Liver (tissue), 9 donors: ENCODE data around the gene SNAI3. TPM values are rescaled to one million over a fixed set of nuclear protein-coding genes. Genes with fewer than 3 reads are reported as not detected.

Source experiments
- DNase-seq: peaks from one replicate; pipeline ENCODE4 v3.0.0-alpha.2; 2017; ENCODE audit warnings: low spot score
- H3K27ac ChIP-seq, 2 donors: one replicate each; pipeline ENCODE4 v1.7.0; 2013; ENCODE audit warnings: inconsistent platforms in 2 of 2, low read length in 2 of 2, control low read depth in 1 of 2, low read depth in 1 of 2, mild to moderate bottlenecking in 1 of 2
- H3K27me3 ChIP-seq, 4 donors: one replicate each; pipeline versions ENCODE4 v1.6.1 to v1.7.0; 2013; ENCODE audit warnings: low read length in 3 of 4, inconsistent platforms in 1 of 4, mild to moderate bottlenecking in 1 of 4, moderate library complexity in 1 of 4; ENCODE audit not compliant: control insufficient read depth in 4 of 4, insufficient read depth in 4 of 4
- H3K36me3 ChIP-seq, 4 donors: one replicate each; pipeline versions ENCODE4 v1.6.1 to v1.7.0; 2013; ENCODE audit warnings: low read length in 3 of 4, mild to moderate bottlenecking in 3 of 4, low read depth in 1 of 4, moderate library complexity in 1 of 4; ENCODE audit not compliant: control insufficient read depth in 4 of 4, insufficient read depth in 3 of 4
- H3K4me1 ChIP-seq, 4 donors: one replicate each; pipeline versions ENCODE4 v1.6.1 to v1.7.0; 2013; ENCODE audit warnings: low read length in 3 of 4, mild to moderate bottlenecking in 3 of 4, moderate library complexity in 1 of 4; ENCODE audit not compliant: control insufficient read depth in 4 of 4, insufficient read depth in 4 of 4
- H3K4me3 ChIP-seq, 3 donors: one replicate each; pipeline versions ENCODE4 v1.6.1 to v1.7.0; 2013; ENCODE audit warnings: low read length in 3 of 3, control low read depth in 1 of 3, low read depth in 1 of 3, mild to moderate bottlenecking in 1 of 3
- H3K9ac ChIP-seq, 2 donors: one replicate each; pipeline ENCODE4 v1.7.0; 2013; ENCODE audit warnings: low read length in 2 of 2, mild to moderate bottlenecking in 2 of 2, moderate library complexity in 2 of 2, control low read depth in 1 of 2, low read depth in 1 of 2
- H3K9me3 ChIP-seq, 4 donors: one replicate each; pipeline versions ENCODE4 v1.6.1 to v1.7.0; 2013; ENCODE audit warnings: low read length in 3 of 4; ENCODE audit not compliant: control insufficient read depth in 4 of 4
- ATF3 ChIP-seq: IDR thresholded peaks from 2 replicates; pipeline ENCODE4 v1.6.1; 2016; ENCODE audit warnings: antibody characterized with exemption
- CTCF ChIP-seq: fragments of 150-350 bp; IDR thresholded peaks from 2 replicates; pipeline ENCODE4 v1.5.1; 2017; ENCODE audit warnings: improper control_type of control experiment, low read depth, low read length; ENCODE audit not compliant: missing input control
- EGR1 ChIP-seq, 2 donors: IDR thresholded peaks; 2 replicates each; pipeline ENCODE4 v1.6.1; 2016 to 2018; ENCODE audit warnings: antibody characterized with exemption in 2 of 2, low read depth in 2 of 2
- FOXA2 ChIP-seq: IDR thresholded peaks from 2 replicates; pipeline ENCODE4 v1.6.1; 2016; ENCODE audit warnings: antibody characterized with exemption
- GABPA ChIP-seq, 2 donors: IDR thresholded peaks in 1 of 2; conservative IDR thresholded peaks in 1 of 2; 2 replicates each; pipeline ENCODE4 v1.6.1; 2016; ENCODE audit warnings: antibody characterized with exemption in 2 of 2, mild to moderate bottlenecking in 1 of 2, moderate library complexity in 1 of 2
- HNF4A ChIP-seq, 2 donors: conservative IDR thresholded peaks; 2 replicates each; pipeline ENCODE4 v1.6.1; 2016; ENCODE audit warnings: antibody characterized with exemption in 2 of 2, mild to moderate bottlenecking in 2 of 2
- HNF4G ChIP-seq: IDR thresholded peaks from 2 replicates; pipeline ENCODE4 v1.6.1; 2016; ENCODE audit warnings: antibody characterized with exemption
- JUND ChIP-seq, 2 donors: IDR thresholded peaks; 2 replicates each; pipeline ENCODE4 v1.6.1; 2016; ENCODE audit warnings: antibody characterized with exemption in 2 of 2
- MAX ChIP-seq: IDR thresholded peaks from 2 replicates; pipeline ENCODE4 v1.6.1; 2016; ENCODE audit warnings: antibody characterized with exemption
- NR2F2 ChIP-seq: IDR thresholded peaks from 2 replicates; pipeline ENCODE4 v1.6.1; 2016; ENCODE audit warnings: antibody characterized with exemption
- RAD21 ChIP-seq, 2 donors: IDR thresholded peaks; 2 replicates each; pipeline ENCODE4 v1.6.1; 2016; ENCODE audit warnings: antibody characterized with exemption in 2 of 2, mild to moderate bottlenecking in 2 of 2
- REST ChIP-seq: IDR thresholded peaks from 2 replicates; pipeline ENCODE4 v1.6.1; 2016; ENCODE audit warnings: antibody characterized with exemption, mild to moderate bottlenecking
- RXRA ChIP-seq, 2 donors: IDR thresholded peaks; 2 replicates each; pipeline ENCODE4 v1.6.1; 2017 to 2018; ENCODE audit warnings: antibody characterized with exemption in 2 of 2, mild to moderate bottlenecking in 1 of 2
- SP1 ChIP-seq: IDR thresholded peaks from 2 replicates; pipeline ENCODE4 v1.6.1; 2018; ENCODE audit warnings: antibody characterized with exemption, mild to moderate bottlenecking
- TAF1 ChIP-seq: conservative IDR thresholded peaks from 2 replicates; pipeline ENCODE4 v1.6.1; 2016; ENCODE audit warnings: antibody characterized with exemption, mild to moderate bottlenecking
- YY1 ChIP-seq: IDR thresholded peaks from 2 replicates; pipeline ENCODE4 v1.6.1; 2016; ENCODE audit warnings: antibody characterized with exemption, mild to moderate bottlenecking
- ZBTB33 ChIP-seq: IDR thresholded peaks from 2 replicates; pipeline ENCODE4 v1.6.1; 2016; ENCODE audit warnings: antibody characterized with exemption
- WGBS: extraction: QIAGEN DNeasy Blood & Tissue Kit; methylation state at CpG from one replicate; pipeline ENCODE4 v1.1.7; 2013; 5-methylcytosine and 5-hydroxymethylcytosine counted together
- polyA plus RNA-seq, 2 donors: library from polyadenylated mRNA; stranded (reverse) in 1 of 2; unstranded in 1 of 2; fragments of 200-250 nt in 1 of 2; fragments of >200 nt in 1 of 2; fragmentation: Nextera tagmentation in 1 of 2; extraction: Ambion mirVana in 1 of 2; gene quantifications; one replicate each; pipeline versions ENCODE4 v1.2.1 to v1.2.3, GENCODE V29; 2013 to 2015
- total RNA-seq, 2 donors: library from RNA; depleted of rRNA; stranded (reverse); fragments of >200 nt; gene quantifications; one replicate each; pipeline ENCODE4 v1.2.3, GENCODE V29; 2014
- donor health status: healthy.
- donor health status: healthy.
- donor health status: healthy.
- donor health status: healthy.
- donor health status: healthy.

The SNAI3 gene
- total and polyA plus RNA-seq, 4 donors, result 0.05 to 0.48 (median 0.20) TPM

- no peak for TF ChIP-seq HNF4A (conservative IDR thresholded peaks at IDR 0.05)
- TF ChIP-seq JUND (IDR thresholded peaks at IDR 0.05), result no peak
- no peak for TF ChIP-seq FOXA2
- TF ChIP-seq GABPA (IDR thresholded peaks at IDR 0.05 in 1 of 2, conservative IDR thresholded peaks at IDR 0.05 in 1 of 2), result no peak
- TF ChIP-seq ATF3, result no peak
Measured at GRCh38 chr16:88720396-88720970, 34.2 kb upstream of the SNAI3 start (continued).

- Histone ChIP-seq H3K27ac (no peak overlapping the region), H3K9ac (no peak overlapping the region), H3K4me1 (no peaks in the 10 kb centered on the region), H3K4me3 (no peak overlapping the region), H3K9me3 (no peaks in the 10 kb centered on the region), H3K36me3 (peaks cover 29 to 91% (median 37%) of the 10 kb centered on the region in 4 donors), H3K27me3 (no peaks in the 10 kb centered on the region)
- TF ChIP-seq HNF4A (conservative IDR thresholded peaks at IDR 0.05) (no peak), SP1 (no peak), YY1 (no peak), NR2F2 (no peak), RAD21 (IDR thresholded peaks at IDR 0.05) (no peak), EGR1 (IDR thresholded peaks at IDR 0.05; ENCODE audit: low read depth in 2 of 2) (no peak), REST (no peak), MAX (no peak), TAF1 (no peak), CTCF (no peak), JUND (IDR thresholded peaks at IDR 0.05) (no peak), HNF4G (no peak), GABPA (IDR thresholded peaks at IDR 0.05 in 1 of 2, conservative IDR thresholded peaks at IDR 0.05 in 1 of 2) (no peak), ATF3 (no peak), ZBTB33 (no peak), RXRA (IDR thresholded peaks at IDR 0.05) (no peak), FOXA2 (no peak)
- 96% methylated on average over 19 of the region's 19 CpGs for WGBS
- DNase-seq, result no peak
Measured at GRCh38 chr16:88719933-88720296, 33.6 kb upstream of the SNAI3 start.
